GM21576 (cell line): ENCODE data around the gene APOL5.
"Not testable (repeated sequence)": the region's sequence is repeated elsewhere in the genome, so short reads cannot be mapped to it uniquely, and the experiment has no call there.

ENCODE experiments used
- ATAC-seq: cut with Tn5 transposase; IDR thresholded peaks from one replicate; pipeline ENCODE4 v1.9.1; 2021; ENCODE audit warnings: mild to moderate bottlenecking, moderate library complexity; ENCODE audit not compliant: unreplicated experiment

Gene APOL5, protein sequence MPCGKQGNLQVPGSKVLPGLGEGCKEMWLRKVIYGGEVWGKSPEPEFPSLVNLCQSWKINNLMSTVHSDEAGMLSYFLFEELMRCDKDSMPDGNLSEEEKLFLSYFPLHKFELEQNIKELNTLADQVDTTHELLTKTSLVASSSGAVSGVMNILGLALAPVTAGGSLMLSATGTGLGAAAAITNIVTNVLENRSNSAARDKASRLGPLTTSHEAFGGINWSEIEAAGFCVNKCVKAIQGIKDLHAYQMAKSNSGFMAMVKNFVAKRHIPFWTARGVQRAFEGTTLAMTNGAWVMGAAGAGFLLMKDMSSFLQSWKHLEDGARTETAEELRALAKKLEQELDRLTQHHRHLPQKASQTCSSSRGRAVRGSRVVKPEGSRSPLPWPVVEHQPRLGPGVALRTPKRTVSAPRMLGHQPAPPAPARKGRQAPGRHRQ

DNA sequence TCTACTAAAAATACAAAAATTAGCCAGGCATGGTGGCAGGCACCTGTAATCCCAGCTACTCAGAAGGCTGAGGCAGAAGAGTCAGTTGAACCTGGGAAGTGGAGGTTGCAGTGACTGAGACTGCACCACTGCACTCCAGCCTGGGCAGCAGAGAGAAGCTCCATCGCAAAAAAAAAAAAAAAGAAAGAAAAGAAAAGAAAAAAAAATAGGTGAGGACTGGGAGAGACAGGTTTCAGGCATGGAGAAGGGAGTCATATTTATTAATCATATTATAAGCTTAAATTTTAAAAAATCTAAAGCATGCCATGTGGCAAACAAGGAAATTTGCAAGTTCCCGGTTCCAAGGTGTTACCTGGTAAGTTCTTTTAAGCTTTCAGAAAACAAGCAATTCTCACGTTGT is at the start of gene APOL5:
Gene APOL5 (plus strand): TSS at position 301 of the 400 bp plus-strand sequence. CDS start 0 bp downstream, at position 301.
- ATAC-seq = no peak

DNA sequence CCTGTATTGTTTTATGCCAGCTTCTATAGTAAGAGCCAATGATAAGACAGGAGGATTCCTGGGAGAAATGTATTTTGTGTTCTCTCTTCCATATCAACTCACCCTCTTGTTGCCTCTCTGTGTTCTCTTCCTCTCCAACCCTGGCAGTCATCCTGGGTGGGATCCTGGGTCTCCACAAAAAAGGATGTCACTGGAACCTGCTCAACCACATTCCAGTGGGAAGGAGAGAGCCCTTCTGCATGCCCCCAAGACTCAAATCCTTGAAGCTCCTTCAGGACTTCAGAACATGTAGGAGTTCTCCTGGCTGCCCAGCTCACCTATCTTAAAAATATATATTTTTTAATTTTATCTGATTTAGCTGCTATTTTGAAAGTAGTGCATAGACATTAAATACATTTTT is 43.3 kb upstream of the APOL5 start:
- no peak for ATAC-seq

DNA sequence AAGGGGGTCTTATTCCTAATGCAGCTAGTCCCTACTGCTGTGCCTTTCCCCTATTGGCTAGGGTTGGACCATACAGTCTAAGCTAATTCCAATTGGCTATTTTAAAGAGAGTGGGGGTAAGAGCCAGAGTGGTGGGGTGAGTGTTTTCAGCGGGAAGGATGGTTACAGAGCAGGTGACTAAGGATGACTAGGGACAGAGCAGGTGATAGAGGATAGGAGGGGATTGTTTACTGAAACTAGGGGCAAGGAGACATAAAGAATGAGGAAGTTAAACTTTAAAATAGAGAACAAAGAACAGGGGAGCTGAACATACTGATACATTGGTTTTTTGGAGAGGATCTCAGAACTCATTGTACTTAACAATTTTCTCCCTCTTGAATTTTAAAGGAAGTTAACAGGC is 41.6 kb upstream of the APOL5 start:
- not testable (repeated sequence) for ATAC-seq

DNA sequence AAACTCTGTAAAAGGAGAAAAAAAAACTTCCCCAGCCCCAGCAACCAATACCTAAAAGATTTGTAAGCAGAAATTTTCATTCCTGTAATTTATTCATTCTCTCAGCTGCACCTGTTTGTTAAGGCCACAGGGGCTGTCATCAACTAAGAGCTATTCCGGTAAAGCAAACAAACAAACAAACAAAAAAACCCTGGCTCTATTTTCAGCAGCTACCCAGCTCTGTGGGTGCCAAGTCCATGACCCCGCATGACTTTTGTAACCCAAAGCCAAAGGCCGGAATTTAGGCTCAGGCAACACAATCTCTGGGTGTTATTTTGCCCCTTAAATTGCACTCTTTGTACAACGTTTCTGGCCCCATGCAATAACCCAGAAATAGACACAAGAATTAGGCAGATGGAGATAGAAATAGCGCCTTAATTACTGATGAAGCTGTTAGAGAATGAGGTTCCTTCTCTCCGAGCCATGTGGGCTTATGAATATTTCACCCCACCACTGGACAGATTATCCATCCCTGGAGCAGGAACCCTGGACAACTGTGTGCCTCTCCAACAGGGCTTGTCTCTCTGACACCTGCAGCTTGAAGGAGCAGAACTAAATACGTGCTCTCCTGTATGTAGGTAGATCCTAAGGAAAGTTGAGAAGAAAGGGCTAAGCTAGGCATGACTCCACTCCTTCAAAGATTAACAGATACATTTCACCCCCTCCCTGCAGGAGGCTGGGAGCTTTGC is 40.0 kb upstream of the APOL5 start:
- no peak for ATAC-seq

DNA sequence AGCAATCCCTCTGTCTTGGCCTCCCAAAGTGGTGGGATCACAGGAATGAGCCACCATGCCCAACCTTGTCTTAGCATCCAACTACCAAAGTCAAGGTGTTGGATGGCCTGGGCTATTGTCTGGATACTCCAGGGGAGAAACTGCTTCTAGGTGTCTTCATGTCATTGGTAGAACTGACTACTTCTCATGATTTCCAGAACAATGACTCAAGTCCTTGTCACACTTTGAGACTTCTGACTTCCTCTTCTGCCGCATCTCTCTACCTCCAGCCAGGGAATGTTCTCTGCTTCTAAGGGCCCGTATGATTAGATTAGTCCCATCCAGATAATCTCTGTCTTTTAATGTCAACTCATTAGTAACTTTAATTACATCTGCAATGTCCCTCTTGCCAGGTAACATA is 38.8 kb upstream of the APOL5 start:
- no peak for ATAC-seq

GRCh38 chr22:35679492-35679891 is 38.2 kb upstream of the APOL5 start:
- not testable (repeated sequence) for ATAC-seq

- no peak for ATAC-seq
Measured at GRCh38 chr22:35681454-35682052, 36.1 kb upstream of the APOL5 start.

- ATAC-seq = no peak
Measured at GRCh38 chr22:35683560-35683959, 34.1 kb upstream of the APOL5 start.

DNA sequence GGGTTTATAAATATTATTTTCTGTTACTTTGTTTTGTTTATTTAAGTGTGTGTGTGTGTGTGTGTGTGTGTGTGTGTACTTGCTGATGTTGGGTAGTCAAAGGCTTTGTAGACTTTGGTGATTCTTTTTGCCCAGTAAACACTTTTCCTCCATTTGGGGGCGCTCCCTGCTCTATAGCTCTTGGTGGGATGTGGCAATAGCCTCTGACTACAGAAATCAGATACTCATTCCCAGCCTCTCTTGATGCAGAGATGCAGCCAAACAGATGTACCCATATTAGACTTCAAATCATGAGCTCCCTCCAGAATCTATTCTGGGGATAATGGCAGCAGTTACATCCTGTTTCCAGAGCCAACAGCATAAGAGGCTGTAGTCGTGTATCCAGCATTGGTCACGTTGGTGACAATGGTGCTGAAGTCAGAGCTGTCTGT is 33.4 kb upstream of the APOL5 start:
- ATAC-seq = no peak

GRCh38 chr22:35684732-35685131 is 32.9 kb upstream of the APOL5 start:
- ATAC-seq = no peak

- no peak for ATAC-seq
Measured at GRCh38 chr22:35685731-35686130, 31.9 kb upstream of the APOL5 start.

DNA sequence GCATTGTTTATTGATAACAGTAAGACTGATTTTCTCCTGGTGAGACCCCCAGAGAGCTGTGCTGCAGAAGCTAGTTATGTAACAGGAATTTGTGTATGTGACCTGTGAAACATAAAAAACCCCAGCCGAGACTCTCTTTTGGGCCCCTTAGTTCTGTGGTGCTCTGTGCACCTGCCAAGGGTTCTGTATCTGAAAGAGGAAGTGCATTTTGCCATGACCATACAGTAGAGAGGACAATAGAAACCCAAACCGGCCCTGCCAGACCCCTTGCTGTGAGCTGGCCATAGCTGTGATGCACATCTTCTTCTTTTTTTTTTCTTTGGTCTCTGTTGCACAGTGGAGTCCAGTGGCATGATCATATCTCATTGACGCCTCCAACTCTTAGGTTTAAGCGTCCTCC is 31.4 kb upstream of the APOL5 start:
- no peak for ATAC-seq

- ATAC-seq = no peak
Measured at GRCh38 chr22:35687461-35687860, 30.2 kb upstream of the APOL5 start.

DNA sequence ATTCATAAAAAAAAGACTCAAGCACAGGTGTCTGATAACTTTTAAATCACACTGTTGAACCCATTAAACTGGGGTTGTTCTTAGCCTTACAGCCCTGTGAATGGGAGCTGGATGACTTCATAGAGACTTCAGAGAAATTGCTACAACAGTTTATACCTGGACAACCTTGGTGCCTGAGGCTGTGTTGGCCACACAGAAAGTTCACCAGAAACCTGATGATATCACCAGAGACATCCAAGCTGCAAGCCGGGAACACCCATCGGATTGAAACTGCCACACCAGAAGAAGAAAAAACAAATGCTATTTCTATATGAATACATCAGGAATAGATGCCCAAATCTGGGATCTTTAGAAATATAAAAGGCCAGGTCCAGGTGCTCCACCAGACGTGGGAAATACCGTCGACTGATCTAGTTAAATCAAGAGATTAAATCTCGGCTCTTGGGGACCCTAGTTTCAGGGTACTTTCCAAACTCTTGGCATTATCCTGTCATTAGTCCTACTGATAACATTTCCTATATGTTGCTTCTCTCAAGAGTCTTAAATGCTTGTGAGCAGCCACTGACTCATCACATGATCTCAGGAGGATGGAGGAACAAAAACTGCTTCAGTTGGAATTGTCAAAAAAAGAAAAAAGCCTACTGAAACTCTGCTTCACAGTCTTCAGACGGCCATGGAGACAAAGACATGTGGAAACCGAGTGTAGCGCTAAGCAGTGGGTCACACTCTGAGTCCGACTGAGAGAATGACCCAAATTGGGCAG is 28.6 kb upstream of the APOL5 start:
- no peak for ATAC-seq

- ATAC-seq = no peak
Measured at GRCh38 chr22:35690001-35690400, 27.7 kb upstream of the APOL5 start.

DNA sequence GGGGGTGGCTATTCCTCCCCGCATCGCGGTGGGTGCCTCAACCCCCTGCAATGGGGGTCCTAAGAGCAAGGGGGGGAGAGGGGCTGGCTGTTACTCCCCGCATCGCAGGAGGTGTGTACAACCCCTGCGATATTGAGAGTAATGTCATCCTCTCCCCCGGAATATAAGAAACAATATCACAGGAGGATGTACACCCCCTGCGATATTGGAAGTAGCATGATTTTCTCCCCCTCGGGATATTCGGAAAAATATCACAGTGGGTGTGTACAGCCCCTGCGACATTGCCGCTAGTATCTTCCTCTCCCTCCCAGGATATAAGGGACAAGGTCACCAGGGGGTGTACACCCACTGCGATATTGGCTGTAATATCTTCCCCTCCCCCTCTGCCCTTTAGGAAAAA is 22.5 kb upstream of the APOL5 start:
- no peak for ATAC-seq

- ATAC-seq = no peak
Measured at GRCh38 chr22:35697142-35697541, 20.5 kb upstream of the APOL5 start.

- not testable (repeated sequence) for ATAC-seq
Measured at GRCh38 chr22:35699852-35700251, 17.8 kb upstream of the APOL5 start.

- ATAC-seq = no peak
Measured at GRCh38 chr22:35703861-35704584, 13.6 kb upstream of the APOL5 start.

GRCh38 chr22:35705141-35705540 is 12.5 kb upstream of the APOL5 start:
- ATAC-seq = no peak
